NCI-H2196 treated with DMSO at 0.1 percent for 48 hours (cell line): Measurements from ENCODE around the gene HSPA12B.

ENCODE experiments used
- DNase-seq: peaks from one replicate; lab custom pipeline; 2025; ENCODE audit not compliant: unreplicated experiment; lab: John Stamatoyannopoulos, UW

HSPA12B gene

DNA sequence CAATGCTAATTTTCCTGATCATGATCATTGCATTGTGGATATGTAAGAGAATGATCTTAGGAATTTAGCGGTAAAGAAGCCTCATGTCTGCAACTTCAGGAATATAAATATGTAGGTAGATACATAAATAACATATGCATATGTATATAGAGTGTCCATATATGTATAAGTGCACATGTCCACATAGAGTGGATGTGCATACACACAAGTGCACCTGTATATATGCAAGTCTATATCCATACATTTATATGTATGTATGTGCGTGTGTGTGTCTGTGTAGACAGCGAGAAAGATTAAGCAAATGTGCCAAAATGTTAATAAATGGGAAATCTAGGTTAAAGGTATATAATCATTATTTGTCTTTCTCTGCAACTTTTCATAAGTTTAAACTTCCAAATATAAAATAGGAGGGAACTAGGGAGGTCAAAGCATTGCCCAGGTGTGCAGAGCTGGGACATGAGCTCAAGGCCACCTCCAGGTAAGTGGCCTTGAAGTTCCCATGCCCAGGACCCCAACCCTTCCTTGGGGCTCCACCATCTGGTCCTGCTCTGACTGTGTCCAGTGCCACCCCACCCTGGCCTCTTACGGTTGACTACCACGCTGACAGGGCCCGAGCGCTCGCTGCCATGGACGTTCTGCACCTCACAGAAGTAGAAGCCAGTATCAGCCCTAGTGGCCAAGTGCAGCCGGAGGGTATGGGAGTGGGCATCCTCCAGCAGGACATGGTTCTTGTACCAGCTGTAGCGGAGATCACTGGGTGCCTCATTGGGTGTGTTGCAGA is 29.7 kb upstream of the HSPA12B start:
- DNase-seq: no peak

DNA sequence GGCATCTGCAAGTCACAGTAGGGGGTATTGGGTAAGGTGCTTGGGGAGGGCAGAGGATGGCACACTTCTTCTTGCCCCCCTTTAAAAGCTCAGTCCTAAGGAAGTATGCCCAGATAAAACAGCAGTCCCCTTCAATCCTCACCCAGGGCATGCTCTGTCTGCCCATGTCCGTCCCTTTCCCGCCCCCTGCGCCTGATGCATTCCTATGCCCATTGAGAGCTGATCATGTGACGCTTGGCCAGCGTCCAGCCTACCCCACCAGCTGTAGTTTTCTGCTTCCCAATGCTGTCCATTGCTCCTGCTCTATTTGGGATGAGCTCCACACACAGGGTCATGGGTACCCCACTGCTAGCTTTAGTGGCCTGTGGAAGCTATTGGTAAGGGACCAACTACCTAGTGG is 28.4 kb upstream of the HSPA12B start:
- no peak for DNase-seq

DNA sequence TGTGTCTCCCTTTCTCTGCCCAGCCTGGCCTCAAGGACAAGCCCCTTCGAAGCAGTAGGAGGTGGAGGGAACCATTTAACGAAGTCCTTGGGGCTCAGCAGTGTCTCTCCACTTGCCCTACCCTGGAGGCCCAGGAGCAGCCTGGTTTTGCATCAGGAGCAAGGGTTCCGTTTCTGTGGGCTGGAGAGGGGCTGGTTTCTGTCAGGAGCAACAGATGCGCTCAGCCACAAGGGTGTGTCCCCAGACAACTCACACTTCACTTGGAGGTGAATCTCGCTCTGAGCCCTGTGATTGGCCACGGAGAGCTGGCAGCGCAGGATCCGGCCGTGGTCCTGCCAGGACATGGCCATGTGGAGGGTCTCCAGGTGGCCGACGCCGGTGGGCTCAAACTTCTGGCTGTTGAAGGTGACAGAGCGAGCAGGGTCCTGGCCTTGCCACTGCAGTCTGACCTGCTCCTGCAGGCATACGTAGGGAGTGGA is 27.0 kb upstream of the HSPA12B start:
- DNase-seq: no peak

DNA sequence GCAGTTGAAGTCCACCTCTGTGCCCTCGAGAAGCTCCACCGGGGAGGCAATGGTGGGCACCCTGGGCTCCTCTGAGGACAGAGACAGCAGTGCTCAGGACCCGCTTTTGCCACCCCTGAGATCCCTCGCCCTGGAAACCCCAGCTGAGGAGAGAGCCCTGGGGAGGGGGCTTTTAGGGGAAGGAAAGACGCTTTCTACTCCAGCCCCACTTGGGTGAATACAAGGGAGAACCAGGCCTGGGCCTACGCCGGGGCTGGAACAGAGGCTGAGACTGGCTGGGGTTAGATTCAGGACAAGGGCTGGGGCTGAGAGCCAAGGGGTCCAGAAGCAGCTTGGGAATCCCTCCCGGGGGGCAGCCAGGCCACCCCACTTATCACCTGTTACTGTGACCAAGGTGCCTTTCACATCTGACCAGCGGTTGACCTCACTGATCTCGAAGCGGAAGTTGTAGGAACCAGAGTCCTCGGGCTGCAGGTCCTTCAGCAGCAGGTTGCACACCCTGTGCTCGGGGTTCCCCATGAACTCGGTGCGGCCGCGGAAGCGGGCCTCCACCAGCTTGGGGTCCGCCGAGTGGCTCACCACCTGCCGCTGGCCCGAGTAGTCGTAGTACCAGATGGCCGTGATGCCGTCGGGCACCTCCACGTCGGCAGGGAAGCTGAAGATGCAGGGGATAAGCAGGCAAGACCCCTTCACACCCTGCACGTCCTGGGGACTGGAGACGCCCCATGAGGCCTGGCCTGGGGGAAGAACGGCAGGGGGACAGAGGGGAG is 26.3 kb upstream of the HSPA12B start:
- DNase-seq: no peak

DNA sequence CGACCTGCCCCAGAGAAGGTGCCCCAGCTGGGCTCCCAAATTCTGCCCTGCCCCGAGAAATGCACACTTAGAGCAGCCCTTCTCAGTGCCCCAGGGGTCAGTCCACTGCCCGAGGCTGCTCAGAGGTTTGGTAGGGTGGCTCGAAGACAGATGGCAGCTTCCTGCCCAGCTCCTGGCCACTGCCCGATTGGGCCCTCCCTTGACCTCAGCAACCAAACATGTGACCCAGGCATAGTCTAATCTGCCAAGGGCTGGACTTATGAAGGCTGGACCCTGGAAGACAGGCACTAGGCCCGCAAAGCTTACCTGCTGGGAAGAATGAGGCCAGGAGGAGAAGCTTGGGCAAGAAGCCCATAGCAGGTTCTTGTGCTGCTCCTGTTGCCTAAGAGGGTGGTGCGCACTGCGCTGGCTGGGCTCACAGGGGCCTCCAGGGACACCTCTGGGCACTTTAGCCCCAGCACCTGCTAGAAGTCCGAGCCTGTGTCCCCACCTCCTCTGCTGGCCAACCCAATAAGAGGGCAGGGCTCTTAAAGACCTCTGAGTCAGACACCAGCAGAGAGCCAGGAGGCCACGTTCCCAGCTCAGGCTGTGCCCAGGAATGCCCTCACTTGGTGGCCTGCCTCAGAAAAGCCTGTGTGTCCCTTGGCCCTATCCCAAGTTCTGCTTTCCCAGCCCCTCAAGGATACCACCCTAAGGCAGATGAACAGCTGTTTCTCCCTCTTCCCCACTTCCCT is 25.5 kb upstream of the HSPA12B start:
- DNase-seq: no peak

DNA sequence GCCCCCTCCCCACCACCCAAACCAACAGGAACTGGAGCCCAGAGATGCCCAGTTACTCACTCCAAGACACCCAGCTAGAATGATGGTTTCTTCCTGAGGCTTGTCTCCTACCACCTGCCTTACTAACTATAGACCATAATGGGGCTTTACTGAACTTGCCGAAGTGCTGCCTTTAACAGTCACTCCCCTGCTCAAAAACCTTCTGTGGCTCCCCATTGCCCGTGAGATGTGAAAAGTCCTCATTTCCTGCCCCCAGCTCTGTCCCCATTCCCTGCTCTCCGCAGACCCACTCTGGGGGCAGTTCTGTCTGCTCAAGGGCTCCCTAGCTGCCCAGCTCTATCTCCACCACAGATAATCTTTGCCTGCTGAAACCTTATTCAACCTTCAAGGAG is 25.0 kb upstream of the HSPA12B start:
- no peak for DNase-seq

DNA sequence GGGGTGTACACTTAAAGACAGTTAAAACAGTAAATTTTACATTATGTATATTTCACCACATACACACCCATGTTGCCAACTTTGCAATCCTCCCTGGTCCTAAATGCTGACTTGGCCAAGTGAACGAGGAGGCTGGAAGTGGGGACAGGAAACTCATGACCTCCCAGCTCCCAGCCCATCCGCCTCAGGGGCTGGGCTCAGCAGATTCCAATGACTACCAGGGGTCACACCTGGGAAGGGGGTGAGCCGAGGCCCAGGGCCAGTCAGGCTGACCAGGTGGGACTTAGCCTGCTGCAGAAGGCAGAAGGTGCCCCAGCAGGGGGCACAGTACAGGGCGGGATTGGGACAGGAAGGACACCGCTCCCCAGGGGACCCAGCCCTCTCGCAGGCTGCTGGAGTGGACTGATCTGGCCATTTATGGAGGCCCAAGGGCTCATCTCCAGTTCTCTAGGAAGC is 22.4 kb upstream of the HSPA12B start:
- no peak for DNase-seq

DNA sequence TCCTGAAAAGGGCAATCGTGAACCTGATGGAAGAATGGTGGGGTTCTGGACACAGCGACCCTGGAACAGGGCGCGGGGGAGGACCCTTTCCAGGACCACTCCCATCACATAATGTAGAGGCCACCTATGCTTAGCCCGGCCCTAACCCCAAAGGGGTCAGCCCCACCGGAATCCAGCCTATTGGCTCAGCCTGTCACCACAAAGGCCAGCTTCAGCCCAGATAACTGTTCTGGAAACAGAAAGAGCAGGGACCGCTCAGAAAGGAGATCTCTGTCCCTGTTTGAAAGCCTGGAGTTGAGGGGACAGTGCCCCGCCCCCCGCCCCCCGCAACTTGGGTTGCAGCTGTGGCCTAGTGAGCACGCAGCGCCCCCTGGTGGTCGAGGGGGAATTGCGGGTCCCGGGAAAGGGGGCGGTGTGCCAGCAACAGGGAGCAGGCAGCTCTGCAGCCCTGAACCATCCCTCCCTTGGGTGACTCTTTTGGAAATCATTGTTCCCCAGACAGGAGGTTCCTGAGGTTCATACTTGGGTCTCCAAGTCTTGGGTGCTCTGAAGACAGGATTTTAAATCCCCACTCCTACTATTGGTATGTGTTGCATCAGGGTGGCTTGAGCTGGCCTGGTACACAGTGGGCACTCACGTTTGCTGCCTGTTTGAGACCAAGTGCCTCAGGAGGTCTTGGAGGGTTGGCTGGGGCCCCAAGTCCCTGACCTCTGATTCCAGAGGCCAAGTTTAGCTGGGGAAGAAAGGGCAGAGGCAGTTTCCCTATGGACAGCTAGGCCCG is 21.6 kb upstream of the HSPA12B start:
- DNase-seq: no peak

DNA sequence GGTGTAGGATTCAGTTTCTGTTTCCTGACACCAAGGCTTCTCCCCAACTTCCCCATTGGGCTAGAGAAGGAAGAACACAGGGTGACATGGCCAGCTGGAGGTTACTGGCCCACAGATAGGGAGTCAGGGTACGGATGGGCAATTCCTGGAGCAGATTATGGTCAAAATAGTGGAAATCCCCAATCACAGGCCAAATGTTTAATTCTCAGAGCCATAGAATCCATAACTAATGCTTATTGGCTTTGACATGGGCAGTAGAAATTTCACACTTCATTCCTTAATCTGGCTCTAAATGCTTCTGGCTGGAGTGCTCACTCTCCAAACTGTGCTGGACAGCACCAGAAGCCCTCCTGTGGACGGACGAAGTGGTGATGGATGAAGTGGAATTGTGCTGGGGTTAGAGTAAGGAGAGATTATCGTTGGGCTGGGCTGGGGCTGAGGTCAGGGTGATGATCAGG is 21.0 kb upstream of the HSPA12B start:
- no peak for DNase-seq

DNA sequence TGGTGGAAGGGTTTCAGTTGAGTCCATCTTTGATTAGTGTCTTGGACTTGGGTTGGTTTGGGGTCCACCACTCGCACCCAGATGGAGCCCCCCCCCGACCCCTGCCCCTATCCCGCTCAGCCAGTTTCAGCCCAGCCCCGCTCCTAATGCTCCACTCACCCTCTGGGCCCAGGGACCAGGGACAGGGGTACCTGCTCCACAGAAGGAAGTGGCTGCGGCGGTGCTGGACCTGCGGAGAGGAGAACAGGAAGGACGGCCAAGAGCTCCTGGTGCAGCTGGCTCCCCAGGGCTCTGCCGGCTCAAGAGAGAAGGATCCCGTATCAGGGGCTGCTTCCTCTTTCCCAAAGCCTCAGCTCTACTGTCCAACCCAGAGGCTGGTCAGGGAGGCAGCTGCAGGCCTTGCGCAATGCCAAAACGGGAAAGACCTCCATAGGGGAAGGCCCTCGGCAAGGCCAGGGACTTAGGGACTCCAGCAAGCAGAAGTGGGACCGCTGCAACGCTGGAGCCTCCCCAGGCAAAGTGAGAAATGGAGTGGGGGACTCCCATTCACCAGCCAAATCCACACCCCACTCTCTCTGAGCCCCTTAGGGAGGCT is 20.1 kb upstream of the HSPA12B start, which contains the start of gene SIGLEC1:
Gene SIGLEC1, minus strand, starts transcription at position 322 of the 595 bp plus-strand sequence. CDS start 5,472 bp downstream, outside the sequence.
- DNase-seq: no peak

DNA sequence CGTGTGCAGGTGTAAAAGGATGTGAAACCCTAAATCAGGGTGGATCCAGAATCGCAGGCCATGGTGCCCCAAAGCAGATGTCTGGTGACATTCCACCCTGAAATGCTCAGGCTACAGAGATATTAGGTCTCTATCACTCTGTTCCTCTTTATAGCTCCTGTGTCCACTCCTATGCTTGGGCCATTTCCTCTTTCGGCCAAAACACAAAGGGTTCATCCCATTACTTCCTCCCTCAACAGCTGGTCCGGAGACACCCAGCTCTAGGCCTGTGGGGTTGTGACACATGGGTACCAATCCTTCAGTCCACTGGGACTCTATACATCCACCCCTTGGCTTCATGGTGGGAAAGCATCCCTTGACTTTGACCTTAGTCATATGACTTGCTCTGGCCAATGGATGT is 18.4 kb upstream of the HSPA12B start:
- no peak for DNase-seq

DNA sequence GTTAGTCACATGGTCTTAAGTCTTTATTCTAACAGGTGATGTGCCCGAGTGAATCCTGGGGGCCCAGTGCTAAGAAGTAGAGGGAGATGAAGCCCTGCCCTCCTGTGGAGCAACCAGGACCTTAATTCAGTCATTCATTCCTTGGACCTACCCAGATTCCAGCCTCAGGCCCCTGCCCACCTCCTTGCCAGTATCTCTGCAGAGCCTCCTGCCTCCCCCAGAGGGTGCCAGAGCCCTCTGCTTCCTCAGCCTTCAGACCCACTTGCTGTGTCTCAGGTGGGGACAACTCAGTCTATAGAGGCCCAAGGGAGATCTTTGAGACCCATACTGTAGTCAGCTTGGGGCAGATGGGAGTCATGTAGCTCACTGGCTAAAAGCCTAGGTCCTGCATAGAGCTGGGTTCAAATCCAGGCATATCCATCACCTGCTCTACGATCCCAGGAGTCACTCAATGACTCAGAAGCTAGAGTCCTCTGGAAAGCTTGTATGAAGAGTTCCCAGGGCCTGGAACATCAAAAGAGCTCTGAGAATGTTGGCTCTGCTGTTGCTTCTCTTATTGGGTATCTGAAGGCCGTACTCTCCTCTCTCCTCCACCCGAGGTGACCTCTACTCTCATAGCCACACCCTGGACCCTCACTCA is 16.2 kb upstream of the HSPA12B start:
- peak; percentile 30 for DNase-seq

DNA sequence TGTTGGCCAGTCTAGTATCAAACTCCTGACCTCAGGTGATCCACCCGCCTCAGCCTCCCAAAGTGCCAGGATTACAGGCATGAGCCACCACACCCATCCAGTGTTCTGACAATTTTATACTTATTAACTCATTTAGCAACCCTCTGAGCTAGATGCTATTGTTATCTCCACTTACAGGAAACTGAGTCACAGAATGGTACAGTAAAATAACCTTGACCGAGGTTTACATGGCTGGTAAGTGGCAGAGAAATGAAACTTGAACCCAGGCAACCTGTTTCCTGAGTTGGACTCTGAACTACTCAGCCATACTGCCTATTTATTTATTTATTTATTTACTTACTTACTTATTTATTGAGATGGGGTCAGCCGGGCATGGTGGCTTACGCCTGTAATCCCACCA is 13.4 kb upstream of the HSPA12B start:
- no peak for DNase-seq

DNA sequence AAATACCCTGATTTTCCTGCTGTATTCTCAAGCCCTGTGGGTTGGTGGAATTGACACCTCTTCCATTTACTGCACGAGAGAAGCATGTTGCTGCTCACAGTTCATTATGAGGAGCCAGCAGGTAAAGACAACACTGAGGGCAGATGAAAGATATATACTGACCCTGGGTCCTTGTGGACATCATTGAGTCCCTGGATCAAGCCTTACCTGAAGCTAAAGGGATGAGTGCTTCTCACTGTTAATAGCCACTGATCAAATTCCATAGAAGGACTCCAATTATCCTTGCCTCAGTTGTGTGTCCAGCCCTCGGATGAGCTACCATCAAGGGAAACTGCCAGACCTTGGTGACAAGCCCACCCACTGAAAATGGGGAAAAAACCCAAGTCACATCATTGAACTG is 12.4 kb upstream of the HSPA12B start:
- DNase-seq: no peak

DNA sequence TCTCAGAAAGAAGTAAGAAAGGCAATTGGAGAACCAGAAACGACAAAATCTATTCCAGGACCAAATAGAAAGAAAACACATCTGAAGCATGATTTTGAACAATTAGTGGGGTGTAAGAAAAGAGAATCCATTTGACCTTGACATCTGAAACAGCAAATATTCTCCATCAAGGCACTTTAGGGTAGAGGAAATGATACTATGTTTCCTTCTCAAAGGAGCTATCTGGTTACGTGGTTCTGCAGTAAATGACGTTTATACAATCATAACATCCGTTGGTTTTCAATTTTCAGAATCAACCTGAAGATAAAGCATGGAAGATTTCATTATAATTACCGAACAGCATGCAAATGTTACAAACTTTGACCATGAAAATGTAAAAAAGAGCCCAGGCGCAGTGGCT is 11.9 kb upstream of the HSPA12B start:
- no peak for DNase-seq

DNA sequence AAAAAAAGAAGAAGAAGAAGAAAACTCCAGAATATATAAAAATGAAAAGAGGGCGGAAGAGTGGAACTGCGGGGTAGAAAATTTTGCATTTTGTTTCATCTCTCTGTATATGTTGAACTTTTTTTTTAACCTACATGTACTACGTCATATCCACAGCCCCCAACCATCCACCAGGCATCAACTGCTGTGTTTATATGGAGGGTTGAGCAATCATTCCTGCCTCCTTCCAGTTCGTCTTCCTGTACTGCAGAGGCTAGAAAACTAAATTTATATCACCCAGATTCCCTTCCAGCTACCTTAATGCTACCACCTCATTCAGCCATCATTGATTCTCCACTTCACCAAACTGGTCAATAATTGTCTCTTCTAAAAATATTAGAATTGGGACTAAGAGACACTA is 10.6 kb upstream of the HSPA12B start:
- no peak for DNase-seq

DNA sequence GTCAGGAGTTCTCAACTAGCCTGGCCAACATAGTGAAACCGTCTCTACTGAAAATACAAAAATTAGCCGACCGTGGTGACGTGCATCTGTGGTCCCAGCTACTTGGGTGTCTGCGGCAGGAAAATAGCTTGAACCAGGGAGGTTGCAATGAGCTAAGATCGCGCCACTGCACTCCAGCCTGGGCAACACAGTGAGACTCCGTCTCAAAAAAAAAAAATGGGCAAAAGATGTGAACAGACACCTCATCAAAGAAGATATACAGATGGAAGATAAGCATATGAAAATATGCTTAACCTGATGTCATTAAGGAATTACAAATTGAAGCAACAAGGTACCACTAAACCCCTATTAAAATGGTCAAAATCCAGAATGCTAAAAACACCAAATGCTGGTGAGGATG is 9.2 kb upstream of the HSPA12B start:
- no peak for DNase-seq

DNA sequence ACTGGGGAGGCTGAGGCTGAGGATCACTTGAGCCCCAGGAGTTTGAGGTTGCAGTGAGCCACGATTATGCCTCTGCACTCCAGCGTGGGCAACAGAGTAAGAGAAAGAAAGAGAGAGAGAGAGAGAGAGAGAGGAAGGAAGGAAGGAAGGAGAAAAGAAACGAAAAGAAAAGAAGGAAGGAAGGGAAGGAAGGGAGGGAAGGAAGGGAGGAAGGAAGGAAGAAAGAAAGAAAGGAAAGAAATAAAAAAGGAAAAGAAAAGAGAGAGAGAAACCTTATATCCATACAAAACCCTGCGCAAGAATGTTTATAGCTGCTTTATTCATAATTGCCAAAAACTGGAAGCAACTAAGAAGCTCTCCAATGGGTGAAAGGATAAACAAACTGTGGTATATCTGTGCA is 8.1 kb upstream of the HSPA12B start:
- DNase-seq: no peak

DNA sequence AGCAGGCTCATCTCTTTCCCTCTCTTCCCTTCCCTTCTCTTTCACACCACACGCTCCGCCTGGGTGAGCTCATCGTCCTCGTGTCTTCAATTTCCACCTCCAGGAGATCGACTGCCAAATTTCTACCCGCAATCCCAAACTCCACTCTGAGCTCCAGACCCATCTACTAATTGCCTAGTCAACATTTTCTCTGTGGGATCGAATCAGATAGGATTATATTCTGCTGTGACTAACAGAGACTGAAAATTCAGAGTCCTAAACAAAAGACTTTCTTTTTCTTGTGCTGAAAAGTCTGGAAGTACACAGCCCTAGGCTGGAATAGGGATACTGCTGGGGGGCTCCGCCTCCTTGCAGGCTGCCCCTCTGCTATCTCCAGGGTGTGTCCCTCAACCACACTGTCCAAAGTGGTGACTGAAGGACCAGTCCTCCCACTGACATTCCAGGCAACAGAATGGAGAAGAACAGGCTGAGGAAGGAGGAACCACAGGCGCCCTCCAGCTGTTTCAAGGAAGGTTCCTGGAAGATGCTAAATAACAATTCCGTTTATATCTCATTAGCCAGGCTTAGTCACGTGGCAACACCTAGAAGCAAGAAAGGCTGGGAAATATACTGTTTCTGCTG is 5.0 kb upstream of the HSPA12B start:
- DNase-seq: no peak
